Measurements from ENCODE around the gene HCRT. TPM values are rescaled to one million over a fixed set of nuclear protein-coding genes. Genes with fewer than 3 reads are reported as not detected.
"Not testable (repeated sequence)": the region's sequence is repeated elsewhere in the genome, so short reads cannot be mapped to it uniquely, and the experiment has no call there.

The HCRT gene
- total RNA-seq, 4 donors from 2014 or later, result not detected

DNA sequence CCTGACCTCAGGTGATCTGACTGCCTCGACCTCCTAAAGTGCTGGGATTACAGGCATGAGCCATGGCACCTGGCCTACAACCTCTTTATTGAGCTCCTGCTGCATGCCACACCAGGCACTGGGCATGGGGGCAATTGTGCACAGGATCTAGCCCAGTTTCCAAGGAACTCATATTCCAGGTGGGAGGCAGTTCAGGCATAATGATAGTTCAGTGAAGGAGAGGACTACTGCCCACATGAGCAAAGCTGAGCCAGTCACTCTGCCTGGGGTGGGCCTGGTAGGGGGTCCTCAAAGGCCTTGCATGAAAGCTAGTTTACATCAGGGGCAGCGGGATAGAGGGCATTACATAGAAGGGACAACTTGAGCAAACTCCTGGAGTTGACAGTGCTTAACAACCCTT, 2.6 kb upstream of the HCRT start:
- Histone ChIP-seq H3K4me3 (no peak overlapping the region), H3K4me1 (peaks cover 15 to 24% (median 17%) of the 10 kb centered on the region in 4 donors), H3K9me3 (no peaks in the 10 kb centered on the region), H3K36me3 (no peaks in the 10 kb centered on the region), H3K27ac (no peak overlapping the region), H3K27me3 (no peaks in the 10 kb centered on the region)
- TF ChIP-seq POLR2AphosphoS5 (IDR thresholded peaks at IDR 0.05) (no peak), POLR2A (IDR thresholded peaks at IDR 0.05) (no peak), EP300 (IDR thresholded peaks at IDR 0.05; ENCODE audit: low read depth) (no peak)
- TF ChIP-seq, protein P1, sequence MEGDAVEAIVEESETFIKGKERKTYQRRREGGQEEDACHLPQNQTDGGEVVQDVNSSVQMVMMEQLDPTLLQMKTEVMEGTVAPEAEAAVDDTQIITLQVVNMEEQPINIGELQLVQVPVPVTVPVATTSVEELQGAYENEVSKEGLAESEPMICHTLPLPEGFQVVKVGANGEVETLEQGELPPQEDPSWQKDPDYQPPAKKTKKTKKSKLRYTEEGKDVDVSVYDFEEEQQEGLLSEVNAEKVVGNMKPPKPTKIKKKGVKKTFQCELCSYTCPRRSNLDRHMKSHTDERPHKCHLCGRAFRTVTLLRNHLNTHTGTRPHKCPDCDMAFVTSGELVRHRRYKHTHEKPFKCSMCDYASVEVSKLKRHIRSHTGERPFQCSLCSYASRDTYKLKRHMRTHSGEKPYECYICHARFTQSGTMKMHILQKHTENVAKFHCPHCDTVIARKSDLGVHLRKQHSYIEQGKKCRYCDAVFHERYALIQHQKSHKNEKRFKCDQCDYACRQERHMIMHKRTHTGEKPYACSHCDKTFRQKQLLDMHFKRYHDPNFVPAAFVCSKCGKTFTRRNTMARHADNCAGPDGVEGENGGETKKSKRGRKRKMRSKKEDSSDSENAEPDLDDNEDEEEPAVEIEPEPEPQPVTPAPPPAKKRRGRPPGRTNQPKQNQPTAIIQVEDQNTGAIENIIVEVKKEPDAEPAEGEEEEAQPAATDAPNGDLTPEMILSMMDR (IDR thresholded peaks at IDR 0.05), result no peak
- 70 to 81% methylated on average over 2 of the region's 2 CpGs for WGBS, 2 donors (ENCODE audit: low coverage in 1 of 2)
- DNase-seq, result no peak
- in situ Hi-C loops (cut with MboI; ENCODE audit: low pct_ligation_motif_present in 1 of 4, low pct_unique_long_range_greater_than_20kb in 1 of 4, low sequenced_read_pairs in 3 of 4), result no loop called here
- intact Hi-C loops (cut with DNase I; ENCODE audit: low total_unique reads), result no loop called here

DNA sequence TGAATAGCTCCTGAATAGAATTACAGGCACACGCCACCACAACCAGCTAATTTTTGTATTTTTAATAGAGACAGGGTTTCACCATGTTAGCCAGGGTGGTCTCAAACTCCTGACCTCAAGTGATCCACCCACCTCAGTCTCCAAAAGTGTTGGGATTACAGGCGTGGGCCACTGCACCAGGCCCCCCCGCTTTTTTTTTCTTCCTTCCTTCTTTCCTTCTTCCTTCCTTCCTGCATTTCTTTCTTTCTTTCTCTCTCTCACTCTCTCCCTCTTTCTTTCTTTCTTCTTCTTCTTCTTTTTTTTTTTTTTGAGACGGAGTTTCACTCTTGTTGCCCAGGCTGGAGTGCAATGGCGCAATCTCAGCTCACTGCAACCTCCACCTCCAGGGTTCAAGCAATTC, 939 bp upstream of the HCRT start:
- H3K36me3 ChIP-seq; DNase-seq; H3K4me3 ChIP-seq; H3K27ac ChIP-seq; in situ Hi-C loops (cut with MboI; ENCODE audit: low pct_ligation_motif_present in 1 of 4, low pct_unique_long_range_greater_than_20kb in 1 of 4, low sequenced_read_pairs in 3 of 4); H3K9me3 ChIP-seq; intact Hi-C loops (cut with DNase I; ENCODE audit: low total_unique reads): not testable (repeated sequence)
- Histone ChIP-seq H3K4me1 (peaks cover 12 to 25% (median 18%) of the 10 kb centered on the region in 4 donors), H3K27me3 (peaks cover 12% of the 10 kb centered on the region)
- 81 to 87% methylated on average over 3 to 5 of the region's 5 CpGs for WGBS, 2 donors (ENCODE audit: low coverage in 1 of 2)

DNA sequence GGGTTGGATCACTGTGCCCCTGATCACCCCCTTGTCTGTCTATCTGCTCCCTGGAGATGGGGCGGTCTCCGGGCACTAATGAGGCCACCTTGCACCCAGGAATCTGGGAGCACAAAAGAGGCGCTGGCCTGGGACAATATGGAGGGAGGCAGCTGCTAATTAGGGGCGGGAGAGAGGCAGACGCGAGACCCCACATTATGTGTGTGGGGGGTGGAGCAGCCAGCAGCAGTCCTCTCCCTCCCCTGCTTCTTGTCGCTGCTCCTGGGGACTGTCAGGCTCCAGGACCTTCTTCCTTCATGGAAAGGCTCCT, 324 bp upstream of the HCRT start:
- 82 to 84% methylated on average over 2 to 7 of the region's 7 CpGs for WGBS, 2 donors (ENCODE audit: low coverage in 1 of 2)
- in situ Hi-C loops (cut with MboI; ENCODE audit: low pct_ligation_motif_present in 1 of 4, low pct_unique_long_range_greater_than_20kb in 1 of 4, low sequenced_read_pairs in 3 of 4), result no loop called here
- intact Hi-C loops (cut with DNase I; ENCODE audit: low total_unique reads), result no loop called here
- Histone ChIP-seq H3K9me3 (no peaks in the 10 kb centered on the region), H3K4me1 (peaks cover 12 to 31% (median 24%) of the 10 kb centered on the region in 4 donors), H3K36me3 (no peaks in the 10 kb centered on the region), H3K27me3 (peaks cover 18% of the 10 kb centered on the region), H3K27ac (no peak overlapping the region), H3K4me3 (no peak overlapping the region)
- no peak for DNase-seq
- TF ChIP-seq POLR2A (IDR thresholded peaks at IDR 0.05), result no peak
- TF ChIP-seq, protein P1 (IDR thresholded peaks at IDR 0.05), result no peak
- TF ChIP-seq POLR2AphosphoS5 (IDR thresholded peaks at IDR 0.05), result no peak
- no peak for TF ChIP-seq EP300 (IDR thresholded peaks at IDR 0.05; ENCODE audit: low read depth)

DNA sequence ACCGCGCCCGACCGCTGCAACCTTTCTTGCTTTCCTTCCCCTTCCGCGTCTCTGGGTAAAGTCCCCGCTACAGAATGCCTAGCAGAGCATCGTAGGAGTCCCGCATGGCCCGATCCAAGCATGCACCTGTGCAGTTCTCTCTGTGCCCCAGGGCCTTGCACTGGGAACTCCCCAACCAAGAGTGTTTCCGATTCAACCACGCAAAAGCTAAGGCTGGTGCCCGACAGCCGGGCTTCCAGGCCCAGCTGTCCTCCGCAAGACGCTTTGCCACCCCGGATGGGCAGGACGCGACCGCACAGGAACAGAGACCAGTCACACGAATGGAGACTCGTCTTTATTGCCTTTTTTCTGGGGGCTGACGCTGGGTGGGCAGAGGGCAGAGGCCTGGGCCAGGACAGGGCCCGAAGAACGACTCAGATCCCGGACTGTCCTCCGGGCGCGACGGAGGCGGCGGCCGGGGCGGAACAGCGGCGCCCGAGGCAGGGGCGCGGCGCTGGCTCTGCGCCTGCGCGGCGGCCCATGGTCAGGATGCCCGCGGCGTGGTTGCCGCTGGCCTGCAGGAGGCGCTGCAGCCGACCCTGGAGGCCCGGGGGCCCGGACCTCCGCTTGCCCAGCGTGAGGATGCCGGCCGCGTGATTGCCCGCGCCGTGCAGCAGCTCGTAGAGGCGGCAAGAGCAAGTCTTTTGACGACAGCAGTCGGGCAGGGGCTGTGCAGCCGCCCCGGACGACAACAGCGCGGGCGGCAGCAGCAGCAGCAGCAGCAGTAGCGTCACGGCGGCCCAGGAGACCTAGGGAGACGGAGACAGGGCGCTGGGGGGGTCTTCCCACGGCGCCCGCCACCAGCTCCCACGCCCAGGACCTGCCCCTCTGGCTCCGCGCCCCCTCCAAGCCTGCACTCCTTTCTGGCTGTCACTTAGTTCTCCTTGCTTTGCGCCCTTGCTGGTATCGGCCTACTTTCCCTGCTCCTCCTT, 1.2 kb downstream of the HCRT start:
- H3K36me3 ChIP-seq, result no peaks in the 10 kb centered on the region
- intact Hi-C loops (cut with DNase I; ENCODE audit: low total_unique reads) (no loop called here), in situ Hi-C loops (cut with MboI; ENCODE audit: low pct_ligation_motif_present in 1 of 4, low pct_unique_long_range_greater_than_20kb in 1 of 4, low sequenced_read_pairs in 3 of 4) (no loop called here)
- H3K9me3 ChIP-seq, result no peaks in the 10 kb centered on the region
- peaks cover 12 to 36% (median 30%) of the 10 kb centered on the region in 4 donors for H3K4me1 ChIP-seq
- H3K4me3 ChIP-seq, result peak overlapping the region; percentile 25 to 59 (median 41)
- DNase-seq, result peak; percentile 83
- peak overlapping the region; percentile 81 to 86 (median 84) for H3K27ac ChIP-seq
- H3K27me3 ChIP-seq, result peaks cover 31% of the 10 kb centered on the region
- TF ChIP-seq, protein P1 (IDR thresholded peaks at IDR 0.05), result peak; percentile 53 to 87 (median 81)
- TF ChIP-seq POLR2AphosphoS5 (IDR thresholded peaks at IDR 0.05) (peak in 2 of 3 donors; percentile 65 to 66), POLR2A (IDR thresholded peaks at IDR 0.05) (peak; percentile 68), EP300 (IDR thresholded peaks at IDR 0.05; ENCODE audit: low read depth) (no peak)
- WGBS, 2 donors (ENCODE audit: low coverage in 1 of 2), result 0 to 6% methylated on average over 4 to 38 of the region's 83 CpGs

Data from transverse colon (tissue), 4 donors.